Activated CD4-positive, alpha-beta T cell treated with anti-CD3 and anti-CD28 coated beads, Interleukin-2, amount 10 ng/mL, durations not matched to agents 24 days and 14 days (primary cell): ENCODE data around the gene TBC1D16. TPM values are rescaled to one million over a fixed set of nuclear protein-coding genes. Genes with fewer than 3 reads are reported as not detected.
"Not testable (repeated sequence)": the region's sequence is repeated elsewhere in the genome, so short reads cannot be mapped to it uniquely, and the experiment has no call there.

Experiments
- DNase-seq: peaks from one replicate; pipeline ENCODE4 v3.0.0; 2022
- H3K27ac Mint-ChIP-seq: one replicate; pipeline ENCODE4 v1.8.0; 2022; ENCODE audit warnings: mild to moderate bottlenecking, mixed read lengths
- H3K27me3 Mint-ChIP-seq: one replicate; pipeline ENCODE4 v1.8.0; 2022; ENCODE audit warnings: mixed read lengths
- H3K36me3 Mint-ChIP-seq: one replicate; pipeline ENCODE4 v1.8.0; 2022; ENCODE audit warnings: low read depth, mild to moderate bottlenecking, mixed read lengths
- H3K4me1 Mint-ChIP-seq: one replicate; pipeline ENCODE4 v1.8.0; 2021; ENCODE audit warnings: mixed read lengths
- H3K4me3 Mint-ChIP-seq: one replicate; pipeline ENCODE4 v1.8.0; 2022; ENCODE audit warnings: mild to moderate bottlenecking, moderate library complexity, mixed read lengths
- H3K9me3 Mint-ChIP-seq: one replicate; pipeline ENCODE4 v1.8.0; 2021; ENCODE audit warnings: mixed read lengths
- intact Hi-C: fragments of 100-400 bp; cut with micrococcal nuclease; formaldehyde crosslinking; loops from one replicate; pipeline ENCODE4 v1.15.1; 2023
- total RNA-seq: library from RNA; stranded (reverse); gene quantifications from 2 replicates; pipeline ENCODE4 v1.2.3, GENCODE V29; 2022

Gene TBC1D16
- total RNA-seq, 1 donor from 2014 or later, result 1.4 TPM

GRCh38 chr17:80064696-80065095 is 29.0 kb upstream of the TBC1D16 start:
- peaks cover 4% of the 10 kb centered on the region for H3K4me1 Mint-ChIP-seq
- no peak for DNase-seq
- intact Hi-C loops, result no loop called here
- H3K36me3 Mint-ChIP-seq, result no peaks in the 10 kb centered on the region
- no peaks in the 10 kb centered on the region for H3K9me3 Mint-ChIP-seq
- no peak overlapping the region for H3K4me3 Mint-ChIP-seq
- H3K27me3 Mint-ChIP-seq, result peaks cover under 1% of the 10 kb centered on the region
- H3K27ac Mint-ChIP-seq, result no peak overlapping the region

DNA sequence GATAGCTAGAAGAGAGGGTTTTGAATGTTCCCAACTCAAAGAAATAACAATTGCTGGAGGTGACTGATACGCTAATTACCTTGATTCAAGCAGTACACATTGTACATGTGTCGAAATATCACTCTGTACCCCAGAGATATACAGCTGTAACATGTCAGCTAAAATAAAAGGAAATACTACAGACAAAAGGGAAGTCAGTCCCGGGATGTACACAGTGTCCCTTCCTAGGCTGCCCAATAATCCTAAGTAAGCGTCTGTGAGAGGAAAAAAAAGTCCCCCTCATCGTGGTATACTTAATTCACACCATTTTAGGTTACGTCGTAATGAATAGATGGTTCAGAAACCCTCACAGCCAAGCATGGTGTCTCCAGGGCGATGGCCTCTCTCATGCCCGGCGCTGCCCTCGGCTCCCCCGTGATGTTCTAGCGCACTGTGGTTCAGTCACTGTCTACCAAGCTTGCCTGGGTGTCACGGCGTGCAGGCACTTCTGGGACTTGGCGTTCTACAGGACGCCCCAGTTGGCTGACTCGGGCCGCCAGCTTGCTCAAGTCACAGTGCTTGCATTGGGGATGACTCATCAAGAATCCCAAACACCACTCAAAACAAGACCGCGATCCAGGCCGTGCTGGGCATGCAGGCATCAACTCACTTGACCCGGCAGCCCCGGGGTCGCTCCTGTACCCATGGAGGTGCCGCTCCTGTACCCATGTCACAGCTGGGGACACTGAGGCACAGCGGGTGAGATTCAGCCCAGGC is 28.3 kb upstream of the TBC1D16 start:
- intact Hi-C loops, result no loop called here
- no peak overlapping the region for H3K4me3 Mint-ChIP-seq
- no peaks in the 10 kb centered on the region for H3K4me1 Mint-ChIP-seq
- DNase-seq, result no peak
- no peak overlapping the region for H3K27ac Mint-ChIP-seq
- no peaks in the 10 kb centered on the region for H3K27me3 Mint-ChIP-seq
- H3K36me3 Mint-ChIP-seq, result no peaks in the 10 kb centered on the region
- no peaks in the 10 kb centered on the region for H3K9me3 Mint-ChIP-seq

- H3K4me3 Mint-ChIP-seq, result no peak overlapping the region
Observed at GRCh38 chr17:80061421-80061820, 25.7 kb upstream of the TBC1D16 start.

GRCh38 chr17:80060644-80061043 is 25.0 kb upstream of the TBC1D16 start:
- no peaks in the 10 kb centered on the region for H3K27me3 Mint-ChIP-seq
- no peak for DNase-seq
- no peaks in the 10 kb centered on the region for H3K36me3 Mint-ChIP-seq
- H3K27ac Mint-ChIP-seq, result no peak overlapping the region
- no peaks in the 10 kb centered on the region for H3K9me3 Mint-ChIP-seq
- intact Hi-C loops, result no loop called here
- no peaks in the 10 kb centered on the region for H3K4me1 Mint-ChIP-seq
- no peak overlapping the region for H3K4me3 Mint-ChIP-seq

More at GRCh38 chr17:80061421-80061820, 25.7 kb upstream of the TBC1D16 start:
- Mint-ChIP-seq H3K9me3 (no peaks in the 10 kb centered on the region), H3K36me3 (no peaks in the 10 kb centered on the region), H3K27ac (no peak overlapping the region), H3K27me3 (no peaks in the 10 kb centered on the region), H3K4me1 (no peaks in the 10 kb centered on the region)
- intact Hi-C loops, result no loop called here
- DNase-seq, result no peak

GRCh38 chr17:80058311-80058955 is 22.8 kb upstream of the TBC1D16 start:
- no peaks in the 10 kb centered on the region for H3K4me1 Mint-ChIP-seq
- no peak overlapping the region for H3K4me3 Mint-ChIP-seq
- no peaks in the 10 kb centered on the region for H3K9me3 Mint-ChIP-seq
- no peak for DNase-seq
- H3K36me3 Mint-ChIP-seq, result no peaks in the 10 kb centered on the region
- H3K27me3 Mint-ChIP-seq, result peaks cover 4% of the 10 kb centered on the region
- intact Hi-C loops, result no loop called here
- no peak overlapping the region for H3K27ac Mint-ChIP-seq

GRCh38 chr17:80055597-80055996 is 19.9 kb upstream of the TBC1D16 start:
- Mint-ChIP-seq H3K27ac (no peak overlapping the region), H3K9me3 (no peaks in the 10 kb centered on the region), H3K4me3 (no peak overlapping the region), H3K4me1 (no peaks in the 10 kb centered on the region), H3K36me3 (no peaks in the 10 kb centered on the region), H3K27me3 (peaks cover 7% of the 10 kb centered on the region)
- intact Hi-C loops, result no loop called here
- no peak for DNase-seq

DNA sequence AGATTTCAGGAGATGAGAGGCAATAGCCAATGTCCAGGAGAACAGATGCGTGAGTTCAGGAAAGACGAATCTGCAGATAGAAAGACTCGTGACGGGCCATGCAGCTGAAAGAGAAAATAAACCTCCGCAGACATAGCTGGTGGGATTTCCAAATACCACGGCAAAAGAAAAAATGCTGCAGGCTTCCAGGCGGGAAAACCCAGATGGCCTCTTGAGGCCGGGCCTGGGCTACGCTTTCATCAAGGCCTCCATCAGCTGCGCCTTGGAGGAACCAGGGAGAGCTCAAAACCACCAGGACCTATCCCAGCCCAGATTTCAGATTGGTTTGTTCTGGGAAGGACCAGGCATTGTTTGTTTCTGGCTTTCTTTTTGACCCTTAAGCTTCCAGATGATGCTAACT is 17.4 kb upstream of the TBC1D16 start:
- no peaks in the 10 kb centered on the region for H3K9me3 Mint-ChIP-seq
- no peaks in the 10 kb centered on the region for H3K36me3 Mint-ChIP-seq
- no peak for DNase-seq
- intact Hi-C loops, result no loop called here
- H3K27ac Mint-ChIP-seq, result no peak overlapping the region
- H3K27me3 Mint-ChIP-seq, result peaks cover 7% of the 10 kb centered on the region
- no peak overlapping the region for H3K4me3 Mint-ChIP-seq
- no peaks in the 10 kb centered on the region for H3K4me1 Mint-ChIP-seq

- intact Hi-C loops, result no loop called here
Observed at GRCh38 chr17:80051681-80052080, 16.0 kb upstream of the TBC1D16 start.

DNA sequence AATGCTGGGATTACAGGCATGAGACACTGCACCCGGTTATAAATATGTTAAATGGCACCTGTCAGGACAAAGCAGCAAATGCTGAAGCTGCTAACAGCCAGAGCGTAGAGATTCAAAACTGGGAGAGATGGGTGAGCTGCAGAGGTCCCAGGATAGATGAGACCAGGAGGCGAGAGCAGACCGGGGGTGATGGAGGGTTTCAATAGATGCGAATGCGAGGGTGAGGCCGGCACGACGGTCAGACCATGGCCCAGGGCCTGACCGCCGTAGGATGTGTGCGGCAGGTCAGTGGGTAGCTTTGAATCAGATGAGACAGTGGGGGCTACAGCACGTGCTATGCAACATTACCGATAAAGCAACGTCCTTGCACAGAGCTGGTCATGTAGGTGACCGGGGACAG is 15.0 kb upstream of the TBC1D16 start:
- DNase-seq, result no peak
- Mint-ChIP-seq H3K36me3 (no peaks in the 10 kb centered on the region), H3K27ac (no peak overlapping the region), H3K27me3 (peaks cover 7% of the 10 kb centered on the region), H3K4me3 (no peak overlapping the region), H3K9me3 (no peaks in the 10 kb centered on the region), H3K4me1 (no peaks in the 10 kb centered on the region)
- intact Hi-C loops, result no loop called here

More at GRCh38 chr17:80051681-80052080, 16.0 kb upstream of the TBC1D16 start:
- no peak for DNase-seq
- no peaks in the 10 kb centered on the region for H3K9me3 Mint-ChIP-seq
- no peaks in the 10 kb centered on the region for H3K4me1 Mint-ChIP-seq
- no peak overlapping the region for H3K27ac Mint-ChIP-seq
- H3K4me3 Mint-ChIP-seq, result no peak overlapping the region
- H3K36me3 Mint-ChIP-seq, result no peaks in the 10 kb centered on the region
- H3K27me3 Mint-ChIP-seq, result peaks cover 7% of the 10 kb centered on the region

- H3K27me3 Mint-ChIP-seq, result peaks cover 6% of the 10 kb centered on the region
- DNase-seq, result no peak
- no peak overlapping the region for H3K4me3 Mint-ChIP-seq
- H3K27ac Mint-ChIP-seq, result no peak overlapping the region
- no peaks in the 10 kb centered on the region for H3K4me1 Mint-ChIP-seq
- H3K36me3 Mint-ChIP-seq, result no peaks in the 10 kb centered on the region
- H3K9me3 Mint-ChIP-seq, result no peaks in the 10 kb centered on the region
- intact Hi-C loops, result no loop called here
Observed at GRCh38 chr17:80049986-80050385, 14.3 kb upstream of the TBC1D16 start.

DNA sequence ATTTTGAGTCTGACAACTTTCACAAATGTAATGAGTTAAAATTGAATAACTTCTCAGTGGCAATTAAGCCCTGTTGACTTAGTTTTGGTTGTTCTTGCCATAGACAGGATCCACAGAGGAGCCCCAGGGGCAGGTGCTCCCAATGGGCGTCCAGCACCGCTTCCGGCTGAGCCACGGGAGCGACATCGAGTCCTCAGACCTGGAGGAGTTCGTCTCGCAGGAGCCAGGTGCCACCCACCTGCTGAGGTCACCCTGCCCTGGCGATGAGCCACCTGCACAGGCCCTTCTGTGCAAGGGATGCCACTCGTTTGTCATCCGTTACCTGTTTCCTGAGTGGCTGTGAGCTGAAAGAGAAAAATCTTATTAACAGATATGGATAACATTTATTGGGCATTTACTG is 11.5 kb upstream of the TBC1D16 start:
- intact Hi-C loops, result no loop called here
- H3K4me3 Mint-ChIP-seq, result no peak overlapping the region
- DNase-seq, result no peak
- no peaks in the 10 kb centered on the region for H3K36me3 Mint-ChIP-seq
- H3K4me1 Mint-ChIP-seq, result no peaks in the 10 kb centered on the region
- H3K27ac Mint-ChIP-seq, result no peak overlapping the region
- H3K27me3 Mint-ChIP-seq, result peaks cover 3% of the 10 kb centered on the region
- no peaks in the 10 kb centered on the region for H3K9me3 Mint-ChIP-seq

GRCh38 chr17:80046709-80047108 is 11.0 kb upstream of the TBC1D16 start:
- H3K27ac Mint-ChIP-seq, DNase-seq, H3K4me1 Mint-ChIP-seq, H3K36me3 Mint-ChIP-seq, H3K27me3 Mint-ChIP-seq, H3K4me3 Mint-ChIP-seq, intact Hi-C loops, H3K9me3 Mint-ChIP-seq: not testable (repeated sequence)

DNA sequence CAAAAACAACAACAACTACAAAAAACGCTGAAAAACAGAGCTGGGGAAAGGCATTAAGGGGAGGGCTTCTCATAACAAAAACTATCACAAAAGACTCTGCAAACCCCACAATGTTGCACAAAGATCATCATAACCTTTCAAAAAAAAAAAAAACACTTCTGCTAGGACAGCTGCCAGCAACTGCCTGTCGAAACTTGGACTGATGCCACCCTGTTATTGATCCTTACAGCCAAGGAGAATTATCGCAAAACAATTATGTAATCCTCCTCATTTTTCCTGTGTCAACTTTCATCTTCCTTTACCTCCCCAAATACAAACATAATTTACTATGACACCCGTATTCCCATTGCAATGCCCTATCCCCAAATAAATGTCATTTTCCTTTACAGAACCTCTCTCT is 10.0 kb upstream of the TBC1D16 start:
- H3K27me3 Mint-ChIP-seq, result peaks cover 5% of the 10 kb centered on the region
- no peak overlapping the region for H3K4me3 Mint-ChIP-seq
- intact Hi-C loops, result no loop called here
- no peak overlapping the region for H3K27ac Mint-ChIP-seq
- H3K9me3 Mint-ChIP-seq, result no peaks in the 10 kb centered on the region
- DNase-seq, result no peak
- H3K36me3 Mint-ChIP-seq, result no peaks in the 10 kb centered on the region
- no peaks in the 10 kb centered on the region for H3K4me1 Mint-ChIP-seq

- no peak for DNase-seq
- H3K4me1 Mint-ChIP-seq, result no peaks in the 10 kb centered on the region
- H3K27ac Mint-ChIP-seq, result no peak overlapping the region
- no peaks in the 10 kb centered on the region for H3K9me3 Mint-ChIP-seq
- intact Hi-C loops, result no loop called here
- H3K36me3 Mint-ChIP-seq, result no peaks in the 10 kb centered on the region
- no peak overlapping the region for H3K4me3 Mint-ChIP-seq
- H3K27me3 Mint-ChIP-seq, result peaks cover 11% of the 10 kb centered on the region
Observed at GRCh38 chr17:80043963-80044362, 8.3 kb upstream of the TBC1D16 start.
